CD4-positive, alpha-beta T cell (primary cell): ENCODE results near the gene DLX3. TPM values are rescaled to one million over a fixed set of nuclear protein-coding genes. Genes with fewer than 3 reads are reported as not detected.

ENCODE experiments used
- ATAC-seq: fragments of 200-7000 bp; cut with Tn5 transposase; one replicate; pipeline ENCODE4 v1.10.0; 2022; ENCODE audit warnings: mild to moderate bottlenecking; ENCODE audit not compliant: poor library complexity
- CTCF ChIA-PET: fragments of 350-600 bp; sonication (Branson Sonifier 250); formaldehyde crosslinking; loops from one replicate; lab custom pipeline; 2021; ENCODE audit warnings: antibody characterized with exemption, inconsistent platforms; lab: Charles Lee
- POLR2A ChIA-PET: fragments of 350-600 bp; sonication (Branson Sonifier 250); formaldehyde crosslinking; loops from one replicate; lab custom pipeline; 2021; ENCODE audit warnings: antibody characterized with exemption, inconsistent platforms; lab: Charles Lee
- DNase-seq, 14 experiments: peaks; one replicate each; pipeline ENCODE4 v3.0.0-alpha.2; 2013 to 2020; ENCODE audit warnings: mixed read lengths in 2 of 14
- H3K27ac ChIP-seq, 2 donors: one replicate each; pipeline versions ENCODE4 v1.5.1 to v1.7.0; 2013; ENCODE audit warnings: low read length in 2 of 2, low read depth in 1 of 2, mild to moderate bottlenecking in 1 of 2
- H3K27me3 ChIP-seq, 2 experiments: 1 replicate in 1 of 2; 2 replicates in 1 of 2; pipeline versions ENCODE4 v1.6.1 to v1.7.0; 2013; ENCODE audit warnings: low read length in 2 of 2, control low read depth in 1 of 2, mild to moderate bottlenecking in 1 of 2, moderate library complexity in 1 of 2; ENCODE audit not compliant: insufficient read depth in 2 of 2, control insufficient read depth in 1 of 2
- H3K36me3 ChIP-seq: one replicate; pipeline ENCODE4 v1.6.1; 2013; ENCODE audit warnings: low read length, control low read depth; ENCODE audit not compliant: insufficient read depth
- H3K4me1 ChIP-seq: one replicate; pipeline ENCODE4 v1.6.1; 2013; ENCODE audit warnings: low read length, control low read depth; ENCODE audit not compliant: insufficient read depth
- H3K4me3 ChIP-seq: one replicate; pipeline ENCODE4 v1.5.1; 2013; ENCODE audit warnings: mild to moderate bottlenecking, low read length, moderate library complexity
- H3K9me3 ChIP-seq, 2 experiments: 1 replicate in 1 of 2; 2 replicates in 1 of 2; pipeline versions ENCODE4 v1.6.1 to v1.7.0; 2013; ENCODE audit warnings: low read length in 2 of 2, mild to moderate bottlenecking in 2 of 2, control low read depth in 1 of 2, moderate library complexity in 1 of 2; ENCODE audit not compliant: control insufficient read depth in 1 of 2, insufficient read depth in 1 of 2
- H3K27ac Mint-ChIP-seq: one replicate; pipeline ENCODE4 v1.8.0; 2020; ENCODE audit warnings: mixed read lengths
- H3K27me3 Mint-ChIP-seq: one replicate; pipeline ENCODE4 v1.8.0; 2021; ENCODE audit warnings: mixed read lengths
- H3K36me3 Mint-ChIP-seq: one replicate; pipeline ENCODE4 v1.8.0; 2021; ENCODE audit warnings: low read depth, mixed read lengths
- H3K4me1 Mint-ChIP-seq: one replicate; pipeline ENCODE4 v1.8.0; 2021; ENCODE audit warnings: low read depth, mixed read lengths
- H3K4me3 Mint-ChIP-seq: one replicate; pipeline ENCODE4 v1.8.0; 2020; ENCODE audit warnings: mild to moderate bottlenecking, mixed read lengths
- H3K9me3 Mint-ChIP-seq: one replicate; pipeline ENCODE4 v1.8.0; 2020; ENCODE audit warnings: mixed read lengths
- intact Hi-C, 2 experiments: fragments of 100-400 bp; cut with DNase I in 1 of 2; cut with micrococcal nuclease in 1 of 2; formaldehyde crosslinking; loops; one replicate each; pipeline versions ENCODE4 v1.15.1 to v1.9.0; 2023 to 2025; cut with DNase I, micrococcal nuclease
- total RNA-seq, 174 experiments: library from RNA in 2 of 174; stranded (reverse) in 2 of 174; gene quantifications; one replicate each; pipeline ENCODE4 v1.2.3 and lab custom pipeline; 2021 to 2026
- TF ChIP-seq, protein P1 (sequence below): fragments of 200-600 bp; IDR thresholded peaks from one replicate; pipeline ENCODE4 v1.8.0; 2022; ENCODE audit warnings: antibody characterized with exemption, mild to moderate bottlenecking

The DLX3 gene
- total RNA-seq, 2 experiments from 2014 or later = not detected

DNA sequence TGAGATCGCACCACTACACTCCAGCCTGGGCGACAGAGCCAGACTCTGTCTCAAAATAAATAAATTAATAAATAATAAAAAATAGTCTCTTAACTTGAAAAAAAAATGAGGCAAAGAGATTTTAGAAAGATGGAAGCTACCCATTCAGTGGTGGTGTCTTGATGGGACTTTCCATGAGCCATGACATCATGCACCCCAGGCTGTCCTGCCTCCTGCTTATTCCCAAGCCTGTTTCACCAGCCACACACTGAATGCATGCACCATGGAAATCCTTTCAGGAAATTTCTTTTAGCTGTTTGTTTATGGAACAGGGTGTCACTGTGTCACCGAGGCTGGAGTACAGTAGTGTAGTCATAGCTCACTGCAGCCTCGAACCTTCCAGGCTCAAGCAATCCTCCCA lies 8.9 kb upstream of the DLX3 start:
- no peak overlapping the region for H3K4me3 Mint-ChIP-seq
- no peak overlapping the region for H3K27ac Mint-ChIP-seq
- no peak overlapping the region for H3K4me3 ChIP-seq
- H3K27ac ChIP-seq = no peak overlapping the region
- intact Hi-C loops = no loop called here
- H3K9me3 ChIP-seq = peaks cover 0 to 3% of the 10 kb centered on the region in 2 experiments
- ChIA-PET CTCF (no interaction called here), POLR2A (no interaction called here)
- no peaks in the 10 kb centered on the region for H3K36me3 Mint-ChIP-seq
- H3K4me1 Mint-ChIP-seq = no peaks in the 10 kb centered on the region
- TF ChIP-seq, protein P1, sequence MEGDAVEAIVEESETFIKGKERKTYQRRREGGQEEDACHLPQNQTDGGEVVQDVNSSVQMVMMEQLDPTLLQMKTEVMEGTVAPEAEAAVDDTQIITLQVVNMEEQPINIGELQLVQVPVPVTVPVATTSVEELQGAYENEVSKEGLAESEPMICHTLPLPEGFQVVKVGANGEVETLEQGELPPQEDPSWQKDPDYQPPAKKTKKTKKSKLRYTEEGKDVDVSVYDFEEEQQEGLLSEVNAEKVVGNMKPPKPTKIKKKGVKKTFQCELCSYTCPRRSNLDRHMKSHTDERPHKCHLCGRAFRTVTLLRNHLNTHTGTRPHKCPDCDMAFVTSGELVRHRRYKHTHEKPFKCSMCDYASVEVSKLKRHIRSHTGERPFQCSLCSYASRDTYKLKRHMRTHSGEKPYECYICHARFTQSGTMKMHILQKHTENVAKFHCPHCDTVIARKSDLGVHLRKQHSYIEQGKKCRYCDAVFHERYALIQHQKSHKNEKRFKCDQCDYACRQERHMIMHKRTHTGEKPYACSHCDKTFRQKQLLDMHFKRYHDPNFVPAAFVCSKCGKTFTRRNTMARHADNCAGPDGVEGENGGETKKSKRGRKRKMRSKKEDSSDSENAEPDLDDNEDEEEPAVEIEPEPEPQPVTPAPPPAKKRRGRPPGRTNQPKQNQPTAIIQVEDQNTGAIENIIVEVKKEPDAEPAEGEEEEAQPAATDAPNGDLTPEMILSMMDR = no peak
- H3K9me3 Mint-ChIP-seq = peaks cover 1% of the 10 kb centered on the region
- peaks cover 66% of the 10 kb centered on the region for H3K27me3 Mint-ChIP-seq
- ATAC-seq (no peak), DNase-seq (no peak)
- H3K4me1 ChIP-seq = no peaks in the 10 kb centered on the region
- H3K27me3 ChIP-seq = peaks cover 27 to 32% of the 10 kb centered on the region in 2 experiments
- H3K36me3 ChIP-seq = no peaks in the 10 kb centered on the region

DNA sequence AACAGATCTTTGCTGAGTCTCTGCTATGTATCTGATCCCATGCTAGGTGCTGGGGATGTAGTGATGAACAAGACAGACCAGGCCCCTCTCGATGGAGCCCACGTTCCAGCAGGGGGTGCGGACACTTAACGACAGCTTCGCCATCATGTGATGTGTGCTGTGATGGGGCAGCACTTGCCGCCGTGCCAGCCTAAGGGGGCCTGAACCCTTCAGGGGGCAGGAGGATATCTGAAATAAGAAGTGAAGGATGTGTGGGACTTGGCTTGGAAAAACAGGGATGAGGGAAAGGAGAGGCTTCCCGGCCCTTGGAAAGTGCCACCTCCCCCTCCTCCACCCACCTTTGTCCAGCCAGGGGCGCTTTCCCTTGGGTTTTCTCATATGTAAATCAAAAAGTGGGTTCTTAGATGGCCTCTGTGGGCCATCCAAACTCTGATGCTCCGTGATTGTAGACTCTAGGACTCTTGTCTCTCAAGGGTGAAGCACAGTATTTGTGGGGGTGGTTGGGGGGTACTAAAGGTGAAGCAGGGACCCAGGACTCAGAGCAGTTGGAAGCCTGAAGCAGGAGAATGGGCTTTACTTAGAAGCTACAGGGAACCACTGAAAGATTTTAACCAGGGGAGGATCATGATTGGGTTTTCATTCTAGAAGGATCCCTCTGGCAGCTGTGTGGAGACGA lies 4.0 kb upstream of the DLX3 start:
- POLR2A ChIA-PET = interaction anchor here (0.7 to 2.2 kb wide), 3 partner anchors 118 to 443 kb away, joined by 3 to 15 read pairs (median 7); no protein-coding TSS in a partner anchor

More for the DNA sequence above, 4.0 kb upstream of the DLX3 start:
- H3K36me3 Mint-ChIP-seq = no peaks in the 10 kb centered on the region
- DNase-seq = no peak
- Histone ChIP-seq H3K4me1 (peaks cover 37% of the 10 kb centered on the region), H3K27ac (no peak overlapping the region), H3K27me3 (peaks cover 69 to 75% of the 10 kb centered on the region in 2 experiments), H3K9me3 (peaks cover 0 to 12% of the 10 kb centered on the region in 2 experiments), H3K36me3 (no peaks in the 10 kb centered on the region), H3K4me3 (no peak overlapping the region)
- TF ChIP-seq, protein P1 = no peak
- intact Hi-C loops = loop anchor here (1.0 to 10.0 kb wide), 6 partner anchors 47 to 431 kb away; partner anchors contain the start of gene SLC35B1 (in 1 of the 2)
- no peak for ATAC-seq
- H3K9me3 Mint-ChIP-seq = no peaks in the 10 kb centered on the region
- H3K27me3 Mint-ChIP-seq = peaks cover 84% of the 10 kb centered on the region
- H3K4me3 Mint-ChIP-seq = no peak overlapping the region
- H3K27ac Mint-ChIP-seq = no peak overlapping the region
- CTCF ChIA-PET = interaction anchor here (0.6 to 5.9 kb wide), 21 partner anchors 9 to 443 kb away, joined by 3 to 75 read pairs (median 5); no protein-coding TSS in a partner anchor
- peaks cover 35% of the 10 kb centered on the region for H3K4me1 Mint-ChIP-seq
